ENCODE measurements around the gene CDHR5.

The CDHR5 gene

DNA sequence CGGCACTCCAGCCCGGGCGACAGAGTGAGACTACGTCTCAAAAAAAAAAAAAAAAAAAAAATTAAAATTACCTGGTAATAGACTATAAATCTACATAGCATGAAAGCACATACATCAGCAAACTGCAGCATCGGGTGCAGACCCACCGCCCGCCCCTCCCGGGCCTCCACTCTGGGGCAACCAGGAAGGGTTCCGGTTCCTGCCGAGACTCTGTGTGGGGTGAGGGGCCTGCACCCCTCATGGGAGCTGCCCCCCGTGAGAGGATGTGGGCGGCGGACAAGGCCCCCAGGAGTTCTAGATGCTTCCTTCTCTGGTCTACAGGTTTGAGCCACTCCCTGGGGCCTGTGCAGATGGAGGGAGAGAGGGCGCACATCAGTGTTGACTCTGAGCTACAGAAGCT lies 21.5 kb upstream of the CDHR5 start:
- DNase-seq = no peak
- in situ Hi-C loops (cut with MboI; ENCODE audit: low pct_unique_long_range_greater_than_20kb, low sequenced_read_pairs) = no loop called here

- in situ Hi-C loops (cut with MboI; ENCODE audit: low pct_unique_long_range_greater_than_20kb, low sequenced_read_pairs) = no loop called here
- no peak for DNase-seq
Observed at GRCh38 chr11:645536-645935, 20.8 kb upstream of the CDHR5 start.

DNA sequence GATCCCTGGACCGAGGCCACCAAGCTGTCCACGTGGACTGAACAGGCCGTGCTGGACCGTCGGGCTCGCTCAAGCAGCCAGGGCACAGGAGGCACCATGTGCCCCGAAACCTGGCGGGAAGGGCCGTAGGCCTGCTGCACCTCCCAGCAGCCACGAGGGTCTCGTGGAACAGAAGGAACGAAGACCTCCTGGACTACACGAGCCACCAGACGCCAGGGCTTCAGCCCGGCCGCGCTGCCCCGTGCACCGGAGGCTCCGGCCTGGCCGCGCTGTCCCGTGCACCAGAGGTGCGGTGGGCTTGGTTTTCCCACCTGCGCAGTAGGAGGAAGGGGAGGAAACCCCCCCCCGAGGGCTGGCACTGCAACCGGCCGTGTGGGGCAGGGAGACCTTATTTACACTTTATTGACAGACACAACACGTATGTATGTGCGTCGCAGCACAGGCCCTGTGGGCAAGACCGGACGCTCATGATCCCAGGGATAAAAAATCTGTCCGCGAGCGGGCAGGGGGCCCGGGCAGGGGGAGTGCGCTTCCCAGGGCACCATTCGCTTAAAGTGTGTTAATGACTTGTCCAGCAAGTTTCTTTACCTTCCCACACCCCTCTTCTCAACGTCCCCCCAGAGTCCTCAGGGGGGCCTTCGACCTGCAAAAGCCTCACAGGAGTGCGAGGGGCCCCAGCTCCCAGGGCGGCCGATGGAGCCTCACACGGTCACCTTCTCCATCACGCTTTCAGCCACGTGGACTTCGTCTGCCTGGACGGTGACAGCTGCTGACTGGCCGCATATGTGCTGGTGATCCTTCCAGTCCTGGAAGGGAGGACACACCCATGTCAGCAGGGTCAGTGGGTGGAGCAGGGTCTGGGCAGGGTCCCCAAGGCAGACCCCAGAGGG lies 19.3 kb upstream of the CDHR5 start:
- in situ Hi-C loops (cut with MboI; ENCODE audit: low pct_unique_long_range_greater_than_20kb, low sequenced_read_pairs) = no loop called here
- DNase-seq = no peak

DNA sequence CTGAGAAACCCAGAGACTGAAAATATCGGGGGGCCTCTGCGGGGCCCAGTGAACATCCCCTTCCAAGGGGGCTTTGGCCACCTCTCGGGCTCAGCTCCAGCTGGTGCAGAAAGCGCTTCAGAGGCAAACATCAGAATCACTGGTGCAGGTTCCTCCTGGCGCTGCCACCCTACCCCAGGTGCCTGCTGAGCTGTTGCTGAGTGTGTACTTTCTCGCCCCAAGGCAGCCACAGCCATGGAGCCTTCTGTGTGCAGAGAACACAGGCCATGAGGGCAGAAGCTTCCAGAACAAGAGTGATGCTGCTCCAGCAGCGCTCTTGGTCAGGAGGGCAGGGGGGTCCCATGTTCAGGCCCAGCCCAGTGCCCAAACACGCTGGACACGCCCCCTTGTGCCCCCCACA lies 18.6 kb upstream of the CDHR5 start:
- in situ Hi-C loops (cut with MboI; ENCODE audit: low pct_unique_long_range_greater_than_20kb, low sequenced_read_pairs) = no loop called here
- DNase-seq = no peak

DNA sequence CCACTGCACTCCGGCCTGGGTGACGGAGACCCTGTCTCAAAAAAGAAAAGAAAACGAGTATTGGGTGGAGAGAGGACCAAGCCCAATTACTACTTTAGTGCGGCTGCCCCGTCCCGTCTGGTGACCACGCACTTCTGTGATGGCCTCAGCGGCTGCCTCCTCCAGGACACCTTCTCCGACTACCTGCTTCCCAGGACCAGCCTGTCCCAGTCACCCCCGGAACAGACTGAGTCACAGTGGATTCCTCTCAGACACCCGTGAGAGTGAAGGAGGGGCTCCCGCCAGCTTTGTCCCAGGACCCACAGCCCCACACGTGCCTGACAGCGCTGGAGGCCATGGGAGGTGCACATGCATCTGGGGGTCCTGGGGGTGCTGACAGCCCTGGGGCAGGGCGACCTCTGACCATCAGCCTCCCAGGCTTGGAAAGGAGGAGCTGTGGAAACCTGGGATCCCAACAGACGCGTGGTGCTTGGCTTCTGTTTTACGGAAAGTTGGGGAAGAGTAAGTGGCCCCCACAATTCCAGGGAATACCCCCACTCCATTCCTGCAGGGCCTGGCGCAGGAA lies 17.1 kb upstream of the CDHR5 start:
- no peak for DNase-seq
- in situ Hi-C loops (cut with MboI; ENCODE audit: low pct_unique_long_range_greater_than_20kb, low sequenced_read_pairs) = no loop called here

GRCh38 chr11:640021-640706 lies 15.4 kb upstream of the CDHR5 start:
- in situ Hi-C loops (cut with MboI; ENCODE audit: low pct_unique_long_range_greater_than_20kb, low sequenced_read_pairs) = no loop called here
- no peak for DNase-seq

DNA sequence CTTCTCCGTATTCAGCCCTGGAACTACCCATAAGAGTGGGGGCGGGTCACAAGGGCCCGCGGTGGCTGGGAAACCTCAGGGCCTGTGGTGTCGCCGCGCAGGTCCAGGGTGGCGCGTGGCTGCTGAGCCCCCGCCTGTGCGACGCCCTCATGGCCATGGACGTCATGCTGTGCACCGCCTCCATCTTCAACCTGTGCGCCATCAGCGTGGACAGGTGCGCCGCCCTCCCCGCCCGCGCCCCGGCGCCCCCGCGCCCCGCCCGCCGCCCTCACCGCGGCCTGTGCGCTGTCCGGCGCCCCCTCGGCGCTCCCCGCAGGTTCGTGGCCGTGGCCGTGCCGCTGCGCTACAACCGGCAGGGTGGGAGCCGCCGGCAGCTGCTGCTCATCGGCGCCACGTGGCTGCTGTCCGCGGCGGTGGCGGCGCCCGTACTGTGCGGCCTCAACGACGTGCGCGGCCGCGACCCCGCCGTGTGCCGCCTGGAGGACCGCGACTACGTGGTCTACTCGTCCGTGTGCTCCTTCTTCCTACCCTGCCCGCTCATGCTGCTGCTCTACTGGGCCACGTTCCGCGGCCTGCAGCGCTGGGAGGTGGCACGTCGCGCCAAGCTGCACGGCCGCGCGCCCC lies 14.7 kb upstream of the CDHR5 start:
- in situ Hi-C loops (cut with MboI; ENCODE audit: low pct_unique_long_range_greater_than_20kb, low sequenced_read_pairs) = no loop called here
- no peak for DNase-seq

- in situ Hi-C loops (cut with MboI; ENCODE audit: low pct_unique_long_range_greater_than_20kb, low sequenced_read_pairs) = no loop called here
- DNase-seq = no peak
Observed at GRCh38 chr11:638631-639331, 14.0 kb upstream of the CDHR5 start.

GRCh38 chr11:637593-638521 lies 13.1 kb upstream of the CDHR5 start:
- in situ Hi-C loops (cut with MboI; ENCODE audit: low pct_unique_long_range_greater_than_20kb, low sequenced_read_pairs) = no loop called here
- no peak for DNase-seq

- DNase-seq = no peak
- in situ Hi-C loops (cut with MboI; ENCODE audit: low pct_unique_long_range_greater_than_20kb, low sequenced_read_pairs) = no loop called here
Observed at GRCh38 chr11:637333-637592, 12.5 kb upstream of the CDHR5 start.

DNA sequence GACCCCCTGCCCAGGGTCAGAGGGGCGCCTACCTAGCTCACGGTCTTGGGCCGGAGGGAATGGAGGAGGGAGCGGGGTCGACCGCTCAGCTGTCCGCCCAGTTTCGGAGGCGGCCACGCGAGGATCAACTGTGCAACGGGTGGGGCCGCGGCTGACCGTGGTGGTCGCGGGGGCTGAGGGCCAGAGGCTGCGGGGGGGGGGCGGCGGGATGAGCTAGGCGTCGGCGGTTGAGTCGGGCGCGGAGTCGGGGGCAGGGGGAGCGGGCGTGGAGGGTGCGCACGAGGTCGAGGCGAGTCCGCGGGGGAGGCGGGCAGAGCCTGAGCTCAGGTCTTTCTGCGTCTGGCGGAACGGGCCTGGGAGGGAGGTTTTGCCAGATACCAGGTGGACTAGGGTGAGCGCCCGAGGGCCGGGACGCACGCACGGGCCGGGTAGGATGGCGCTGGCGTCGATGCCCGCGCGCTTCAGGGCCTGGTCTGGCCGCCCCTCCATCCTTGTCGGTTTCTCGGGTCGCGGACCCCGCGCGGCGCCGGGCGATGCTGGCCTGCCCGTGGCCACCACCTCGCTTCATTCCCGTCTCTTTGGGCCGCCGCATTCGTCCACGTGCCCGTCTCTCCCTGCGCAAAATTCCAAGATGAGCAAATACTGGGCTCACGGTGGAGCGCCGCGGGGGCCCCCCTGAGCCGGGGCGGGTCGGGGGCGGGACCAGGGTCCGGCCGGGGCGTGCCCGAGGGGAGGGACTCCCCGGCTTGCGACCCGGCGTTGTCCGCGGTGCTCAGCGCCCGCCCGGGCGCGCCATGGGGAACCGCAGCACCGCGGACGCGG lies 12.0 kb upstream of the CDHR5 start, which contains the start of gene DRD4:
Gene DRD4, plus strand, starts transcription at position 759 of the 822 bp plus-strand sequence. Its CDS starts 36 bp downstream, at position 795.
- no peak for DNase-seq
- in situ Hi-C loops (cut with MboI; ENCODE audit: low pct_unique_long_range_greater_than_20kb, low sequenced_read_pairs) = no loop called here

DNA sequence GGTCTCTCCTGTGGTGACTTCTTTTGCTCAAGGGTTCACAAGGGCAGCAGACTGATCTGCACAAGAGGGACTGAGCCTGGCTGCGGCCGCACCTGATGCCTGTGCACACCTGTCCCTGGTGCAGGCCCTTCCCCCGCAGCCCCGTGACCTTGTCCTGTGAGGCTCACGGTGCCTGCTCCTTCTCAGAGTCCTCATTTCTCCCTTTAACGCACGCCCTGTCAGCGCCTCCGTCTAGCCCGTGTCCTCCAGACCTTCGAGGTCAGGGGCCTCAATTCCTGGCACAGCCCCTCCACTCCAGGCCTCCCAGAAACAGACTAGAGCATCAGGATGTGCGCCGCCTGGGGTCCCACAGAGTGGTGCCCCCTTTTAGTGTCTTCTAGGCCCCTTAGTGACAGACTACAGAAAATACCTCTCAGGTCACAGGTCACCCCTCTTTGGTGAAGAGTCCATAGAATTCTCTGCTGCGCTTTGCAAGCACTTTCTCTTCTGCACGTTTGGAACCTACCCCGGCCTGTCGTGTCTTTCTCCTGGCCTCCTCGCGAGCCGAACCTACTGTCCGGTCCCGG lies 11.3 kb upstream of the CDHR5 start:
- DNase-seq = no peak
- in situ Hi-C loops (cut with MboI; ENCODE audit: low pct_unique_long_range_greater_than_20kb, low sequenced_read_pairs) = no loop called here

GRCh38 chr11:630871-631270 lies 6.1 kb upstream of the CDHR5 start:
- in situ Hi-C loops (cut with MboI; ENCODE audit: low pct_unique_long_range_greater_than_20kb, low sequenced_read_pairs) = no loop called here
- no peak for DNase-seq

DNA sequence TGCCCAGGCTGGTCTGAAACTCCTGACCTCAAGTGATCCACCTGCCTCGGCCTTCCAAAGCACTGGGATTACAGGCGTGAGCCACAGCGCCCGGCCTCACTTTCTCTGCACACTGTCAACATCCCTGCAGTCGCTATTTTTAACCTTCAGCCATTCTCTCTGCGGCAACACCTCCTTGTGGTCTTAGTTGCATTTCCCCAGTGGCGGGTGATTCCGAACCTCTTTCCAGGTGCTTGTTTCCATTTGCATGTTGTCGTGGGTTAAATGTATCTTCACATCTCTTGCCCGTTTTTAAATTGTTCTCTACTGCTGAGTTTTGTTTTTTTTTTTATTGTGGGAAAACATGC lies 4.5 kb upstream of the CDHR5 start:
- DNase-seq = peak; percentile 53
- in situ Hi-C loops (cut with MboI; ENCODE audit: low pct_unique_long_range_greater_than_20kb, low sequenced_read_pairs) = no loop called here

DNA sequence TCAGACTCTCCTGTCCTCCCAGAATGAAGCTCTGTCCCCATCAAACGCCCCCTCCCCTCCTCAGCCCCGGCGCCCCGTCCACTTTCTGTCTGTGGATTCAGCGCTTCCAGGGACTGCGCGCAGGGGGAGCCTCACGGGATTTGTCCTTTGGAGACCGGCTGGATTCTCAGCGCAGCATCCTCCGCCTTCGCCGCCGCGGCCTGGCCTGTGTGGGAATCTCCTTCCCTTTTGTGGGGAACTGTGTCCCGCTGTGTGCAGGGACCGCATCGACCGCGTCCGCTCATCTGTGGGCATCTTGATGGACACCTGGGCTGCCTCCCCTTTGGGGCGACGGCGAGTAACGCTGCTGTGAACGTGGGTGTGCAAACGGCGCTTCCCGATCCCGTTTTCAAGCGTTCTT lies 3.3 kb upstream of the CDHR5 start:
- in situ Hi-C loops (cut with MboI; ENCODE audit: low pct_unique_long_range_greater_than_20kb, low sequenced_read_pairs) = no loop called here
- DNase-seq = peak; percentile 24

DNA sequence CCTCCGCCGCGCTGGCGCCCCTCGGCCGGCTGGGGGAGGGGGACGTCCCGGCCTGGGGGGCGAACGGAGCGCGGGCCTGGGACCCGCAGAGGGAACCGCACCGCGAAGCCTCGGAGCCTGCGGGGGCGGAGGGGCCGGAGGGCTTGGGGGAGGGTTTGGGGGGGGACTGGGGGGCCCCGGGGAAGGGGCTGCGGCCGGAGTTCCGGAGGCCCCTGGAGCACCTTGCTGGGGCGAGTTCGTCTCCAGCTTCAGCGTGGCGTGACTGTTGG lies 2.5 kb upstream of the CDHR5 start:
- in situ Hi-C loops (cut with MboI; ENCODE audit: low pct_unique_long_range_greater_than_20kb, low sequenced_read_pairs) = no loop called here
- DNase-seq = no peak

DNA sequence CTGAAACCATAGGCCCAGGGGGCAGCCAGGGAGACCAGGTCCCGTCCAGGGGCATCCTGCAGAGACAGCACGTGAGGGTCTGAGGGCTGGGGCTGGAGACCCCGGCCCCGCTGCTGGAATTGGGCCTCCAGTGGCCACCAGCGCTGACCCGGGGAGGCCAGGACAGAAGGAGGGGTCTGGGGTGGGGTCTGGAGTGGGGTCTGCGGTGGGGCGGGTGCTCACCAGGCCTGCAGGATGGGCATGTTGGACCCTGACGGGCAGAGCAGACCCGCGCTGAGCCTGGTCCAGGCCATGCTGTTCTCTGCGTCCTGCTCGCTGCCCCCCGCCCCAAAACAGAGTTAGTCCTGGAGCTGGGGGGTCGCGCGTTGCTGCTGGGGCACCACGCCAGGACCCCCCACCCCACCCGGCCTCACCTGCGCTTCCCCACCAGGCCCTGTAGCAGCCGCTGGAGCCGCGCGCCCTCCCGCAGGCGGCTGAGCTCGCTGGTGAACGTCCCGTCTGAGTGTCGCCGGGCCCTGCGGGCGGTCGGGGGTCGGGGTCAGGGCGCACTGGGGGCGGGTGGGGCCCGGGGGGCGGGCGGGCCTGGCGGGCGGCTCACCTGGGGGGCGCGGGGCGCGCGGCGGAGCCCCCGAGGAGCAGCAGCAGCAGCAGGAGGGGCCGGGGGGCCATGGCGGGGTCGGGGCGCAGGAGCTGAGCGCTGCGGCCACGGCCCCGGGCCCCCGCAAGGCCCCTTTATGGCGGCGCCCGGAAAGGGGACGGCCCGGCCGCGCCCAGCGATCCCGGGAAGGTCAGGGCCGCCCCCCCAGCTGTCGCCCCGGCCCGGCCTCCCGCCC lies 1.9 kb upstream of the CDHR5 start, which contains the start of gene SCT:
Gene SCT, minus strand, starts transcription at position 707 of the 833 bp plus-strand sequence. Its CDS starts 38 bp downstream, at position 669.
- in situ Hi-C loops (cut with MboI; ENCODE audit: low pct_unique_long_range_greater_than_20kb, low sequenced_read_pairs) = no loop called here
- DNase-seq = no peak

All from KBM-7 (cell line).